DMS114 treated with DMSO at 0.1 percent for 48 hours (cell line): Measurements from ENCODE around the gene HCAR3.

ENCODE experiments used
- DNase-seq: peaks from one replicate; lab custom pipeline; 2025; ENCODE audit not compliant: unreplicated experiment; lab: John Stamatoyannopoulos, UW

The HCAR3 gene

GRCh38 chr12:122669397-122670070, 47.1 kb downstream of the HCAR3 start:
- DNase-seq = no peak

DNA sequence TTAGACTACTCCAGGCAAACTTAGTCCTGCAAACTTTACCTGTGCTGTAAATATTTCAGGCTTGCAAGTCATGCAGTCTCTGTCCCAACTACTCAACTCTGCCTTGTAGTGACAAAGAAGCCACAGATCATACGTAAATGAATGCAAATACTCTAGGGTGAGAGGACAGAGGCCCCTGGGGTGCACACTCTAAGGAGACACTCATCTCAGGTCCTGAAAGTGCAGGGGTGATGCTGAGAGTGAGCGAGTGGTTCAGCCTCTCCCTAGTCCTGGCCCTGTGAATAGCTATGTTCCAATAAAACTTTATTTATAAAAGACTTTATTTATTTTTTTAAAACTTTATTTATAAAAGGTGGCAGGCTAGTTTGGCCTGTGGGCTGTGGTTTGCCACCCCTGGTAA, 48.3 kb downstream of the HCAR3 start:
- DNase-seq = no peak

- no peak for DNase-seq
These were observed 50.9 kb downstream of the HCAR3 start for GRCh38 chr12:122665759-122666158.

- DNase-seq = no peak
These were observed 51.3 kb downstream of the HCAR3 start for GRCh38 chr12:122665349-122665748.
